OCI-LY7 (cell line): ENCODE measurements around the gene TTC7B.

Experiments used
- EZH2phosphoT487 ChIP-seq: fragments of 200-600 bp; sonication (generic); IDR thresholded peaks from 2 replicates; pipeline ENCODE4 v1.6.1; 2018; ENCODE audit warnings: low read depth, borderline replicate concordance, mild to moderate bottlenecking, mixed run types, antibody characterized with exemption, low read length, moderate library complexity, mixed read lengths
- TF ChIP-seq, protein P1 (sequence below): fragments of 200-600 bp; sonication (generic); conservative IDR thresholded peaks from 2 replicates; pipeline ENCODE4 v1.5.1; 2014; ENCODE audit warnings: mild to moderate bottlenecking, antibody characterized with exemption, low read length, moderate library complexity, mixed read lengths

DNA sequence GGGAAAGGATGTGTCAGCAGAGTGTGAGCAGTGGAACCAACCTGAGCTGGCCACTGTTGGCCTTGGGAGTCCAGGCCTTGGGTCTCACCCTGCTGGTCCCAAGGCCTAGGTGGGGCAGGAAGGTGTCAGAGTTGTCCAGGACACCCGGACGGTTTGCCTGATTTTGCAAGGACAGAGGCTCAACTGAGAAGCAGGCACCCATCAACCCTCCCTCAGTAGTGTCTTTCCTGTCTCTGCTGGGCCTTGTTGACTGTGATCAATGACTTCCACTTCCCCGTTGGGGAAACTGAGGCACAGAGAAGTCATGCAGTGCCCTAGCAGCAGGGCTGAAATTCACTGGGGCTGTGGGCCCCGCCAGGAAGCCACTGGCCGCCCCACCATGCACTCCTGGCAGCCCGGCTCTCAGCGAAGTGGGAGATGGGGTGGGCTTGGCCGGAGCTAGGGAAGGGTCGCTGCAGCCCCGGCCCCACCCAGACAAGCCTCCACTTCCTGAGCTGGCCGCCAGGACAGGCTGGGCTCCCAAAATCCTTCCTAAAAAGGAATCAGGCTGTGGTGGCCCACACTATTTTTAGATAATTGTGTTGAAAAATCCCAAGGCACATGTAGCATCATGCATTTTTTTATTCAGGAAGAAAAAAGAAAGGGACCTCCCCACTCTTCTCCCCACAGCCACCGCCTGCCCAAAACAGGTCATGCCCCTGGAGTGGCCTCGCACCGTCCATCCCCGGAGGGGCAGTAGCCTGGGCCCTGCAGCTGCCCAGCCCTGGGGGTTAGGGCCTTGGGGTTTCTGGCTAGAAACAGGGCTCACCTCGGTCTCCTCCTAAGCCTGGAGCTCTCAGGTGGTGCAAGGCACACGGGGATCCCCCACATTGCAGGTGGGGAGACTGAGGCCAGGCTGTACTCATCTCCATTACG lies 292.0 kb downstream of the TTC7B start:
- TF ChIP-seq, protein P1, sequence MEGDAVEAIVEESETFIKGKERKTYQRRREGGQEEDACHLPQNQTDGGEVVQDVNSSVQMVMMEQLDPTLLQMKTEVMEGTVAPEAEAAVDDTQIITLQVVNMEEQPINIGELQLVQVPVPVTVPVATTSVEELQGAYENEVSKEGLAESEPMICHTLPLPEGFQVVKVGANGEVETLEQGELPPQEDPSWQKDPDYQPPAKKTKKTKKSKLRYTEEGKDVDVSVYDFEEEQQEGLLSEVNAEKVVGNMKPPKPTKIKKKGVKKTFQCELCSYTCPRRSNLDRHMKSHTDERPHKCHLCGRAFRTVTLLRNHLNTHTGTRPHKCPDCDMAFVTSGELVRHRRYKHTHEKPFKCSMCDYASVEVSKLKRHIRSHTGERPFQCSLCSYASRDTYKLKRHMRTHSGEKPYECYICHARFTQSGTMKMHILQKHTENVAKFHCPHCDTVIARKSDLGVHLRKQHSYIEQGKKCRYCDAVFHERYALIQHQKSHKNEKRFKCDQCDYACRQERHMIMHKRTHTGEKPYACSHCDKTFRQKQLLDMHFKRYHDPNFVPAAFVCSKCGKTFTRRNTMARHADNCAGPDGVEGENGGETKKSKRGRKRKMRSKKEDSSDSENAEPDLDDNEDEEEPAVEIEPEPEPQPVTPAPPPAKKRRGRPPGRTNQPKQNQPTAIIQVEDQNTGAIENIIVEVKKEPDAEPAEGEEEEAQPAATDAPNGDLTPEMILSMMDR = no peak
- no peak for TF ChIP-seq EZH2phosphoT487
